Astrocyte of the cerebellum (primary cell): ENCODE results near the gene RAP1GDS1.

Source experiments
- DNase-seq: peaks from one replicate; pipeline ENCODE4 v3.0.0-alpha.2; 2011; ENCODE audit warnings: low read depth
- H3K4me3 ChIP-seq: 2 replicates; pipeline ENCODE4 v1.5.1; 2011; ENCODE audit warnings: mild to moderate bottlenecking, low read depth, low read length, moderate library complexity
- CTCF ChIP-seq: IDR thresholded peaks from 2 replicates; pipeline ENCODE4 v1.5.1; 2012; ENCODE audit warnings: low read length, low read depth, moderate library complexity, mild to moderate bottlenecking; ENCODE audit errors: missing control alignments
- in situ Hi-C: cut with HindIII; loops from 2 replicates; pipeline ENCODE4 v1.10.0; 2017; ENCODE audit warnings: low sequenced_read_pairs

The RAP1GDS1 gene

GRCh38 chr4:98385831-98386230 lies 124.6 kb downstream of the RAP1GDS1 start:
- no peak overlapping the region for H3K4me3 ChIP-seq
- TF ChIP-seq CTCF, result no peak
- no peak for DNase-seq
- in situ Hi-C loops, result no loop called here

GRCh38 chr4:98387345-98388026 lies 126.3 kb downstream of the RAP1GDS1 start:
- no peak for DNase-seq
- no peak for TF ChIP-seq CTCF
- no peak overlapping the region for H3K4me3 ChIP-seq
- in situ Hi-C loops, result no loop called here

GRCh38 chr4:98394134-98394533 lies 132.9 kb downstream of the RAP1GDS1 start:
- no peak for DNase-seq
- in situ Hi-C loops, result no loop called here

GRCh38 chr4:98399915-98400314 lies 138.7 kb downstream of the RAP1GDS1 start:
- DNase-seq, result no peak
- in situ Hi-C loops, result no loop called here
- no peak overlapping the region for H3K4me3 ChIP-seq
- no peak for TF ChIP-seq CTCF

More at GRCh38 chr4:98394134-98394533, 132.9 kb downstream of the RAP1GDS1 start:
- no peak for TF ChIP-seq CTCF
- no peak overlapping the region for H3K4me3 ChIP-seq

- no peak for TF ChIP-seq CTCF
- H3K4me3 ChIP-seq, result no peak overlapping the region
- no peak for DNase-seq
- in situ Hi-C loops, result no loop called here
Measured at GRCh38 chr4:98406819-98407218, 145.6 kb downstream of the RAP1GDS1 start.

GRCh38 chr4:98411731-98412130 lies 150.5 kb downstream of the RAP1GDS1 start:
- no peak overlapping the region for H3K4me3 ChIP-seq
- in situ Hi-C loops, result no loop called here
- TF ChIP-seq CTCF, result no peak
- no peak for DNase-seq
